GM19351 (cell line): ENCODE data around the gene PGF.

Experiments
- ATAC-seq: cut with Tn5 transposase; IDR thresholded peaks from one replicate; pipeline ENCODE4 v1.9.1; 2021; ENCODE audit warnings: mild to moderate bottlenecking, moderate library complexity; ENCODE audit not compliant: unreplicated experiment

Gene PGF

GRCh38 chr14:74921053-74921620, 34.3 kb downstream of the PGF start:
- ATAC-seq = no peak

GRCh38 chr14:74920281-74920680, 35.1 kb downstream of the PGF start:
- ATAC-seq = no peak

GRCh38 chr14:74919421-74920165, 35.8 kb downstream of the PGF start:
- ATAC-seq = no peak

GRCh38 chr14:74918380-74918779, 37.0 kb downstream of the PGF start:
- no peak for ATAC-seq

- ATAC-seq = no peak
Observed at GRCh38 chr14:74917646-74918081, 37.7 kb downstream of the PGF start.

- ATAC-seq = no peak
Observed at GRCh38 chr14:74917178-74917543, 38.2 kb downstream of the PGF start.

GRCh38 chr14:74915826-74916225, 39.6 kb downstream of the PGF start:
- no peak for ATAC-seq

- no peak for ATAC-seq
Observed at GRCh38 chr14:74915426-74915825, 40.0 kb downstream of the PGF start.

GRCh38 chr14:74913986-74914573, 41.3 kb downstream of the PGF start:
- ATAC-seq = no peak

- no peak for ATAC-seq
Observed at GRCh38 chr14:74913393-74913910, 41.9 kb downstream of the PGF start.

- no peak for ATAC-seq
Observed at GRCh38 chr14:74912801-74913200, 42.6 kb downstream of the PGF start.

- no peak for ATAC-seq
Observed at GRCh38 chr14:74912111-74912510, 43.3 kb downstream of the PGF start.

- ATAC-seq = no peak
Observed at GRCh38 chr14:74911704-74912103, 43.7 kb downstream of the PGF start.

GRCh38 chr14:74911221-74911620, 44.2 kb downstream of the PGF start:
- ATAC-seq = no peak

GRCh38 chr14:74910556-74910955, 44.8 kb downstream of the PGF start:
- ATAC-seq = no peak

GRCh38 chr14:74909911-74910310, 45.5 kb downstream of the PGF start:
- no peak for ATAC-seq

GRCh38 chr14:74909501-74909900, 45.9 kb downstream of the PGF start:
- ATAC-seq = no peak

- ATAC-seq = no peak
Observed at GRCh38 chr14:74908861-74909341, 46.5 kb downstream of the PGF start.

- ATAC-seq = no peak
Observed at GRCh38 chr14:74907744-74908143, 47.7 kb downstream of the PGF start.

- no peak for ATAC-seq
Observed at GRCh38 chr14:74906925-74907521, 48.4 kb downstream of the PGF start.

GRCh38 chr14:74905595-74906142, 49.7 kb downstream of the PGF start:
- no peak for ATAC-seq
